B cell (primary cell): ENCODE data around the gene GPR176.

Experiments
- CTCF ChIP-seq: fragments of 200-600 bp; IDR thresholded peaks from one replicate; pipeline ENCODE4 v1.8.0; 2022; ENCODE audit warnings: antibody characterized with exemption, mild to moderate bottlenecking
- EZH2 ChIP-seq: IDR thresholded peaks from 2 replicates; pipeline ENCODE4 v1.6.1; 2012; ENCODE audit warnings: borderline replicate concordance, low read depth, mild to moderate bottlenecking, moderate library complexity, low read length; ENCODE audit not compliant: insufficient read depth, poor library complexity, severe bottlenecking

DNA sequence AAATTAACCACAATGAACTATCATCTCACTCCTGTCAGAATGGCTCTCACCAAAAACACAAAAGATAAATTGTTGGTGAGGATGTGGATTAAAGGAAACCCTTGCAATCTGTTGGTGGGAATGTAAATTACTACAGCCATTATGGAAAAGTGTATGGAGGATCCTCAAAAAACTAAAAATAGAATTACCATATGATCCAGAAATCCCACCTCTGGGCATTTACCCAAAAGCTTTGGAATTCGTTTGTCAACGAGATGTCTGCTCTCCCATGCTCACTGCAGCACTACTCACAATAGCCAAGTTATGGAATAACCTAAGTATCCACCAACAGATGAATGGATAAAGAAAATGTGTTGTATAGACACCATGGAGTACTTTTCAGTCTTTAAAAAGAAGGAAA, 159.1 kb downstream of the GPR176 start:
- no peak for TF ChIP-seq EZH2
- TF ChIP-seq CTCF = no peak
